Lung (tissue), 12 donors: ENCODE measurements around the gene PRELP. TPM values are rescaled to one million over a fixed set of nuclear protein-coding genes. Genes with fewer than 3 reads are reported as not detected.

Experiments
- ATAC-seq: fragments of 200-7000 bp; cut with Tn5 transposase; one replicate; pipeline ENCODE4 v1.9.1; 2020; ENCODE audit warnings: moderate number of reproducible peaks; ENCODE audit not compliant: insufficient read depth, low FRiP score
- DNase-seq, 3 donors: peaks; one replicate each; pipeline ENCODE4 v3.0.0-alpha.2; 2013 to 2017
- H3K27ac ChIP-seq, 2 donors: one replicate each; pipeline ENCODE4 v1.5.1; 2013; ENCODE audit warnings: mild to moderate bottlenecking in 2 of 2, moderate library complexity in 2 of 2, control low read depth in 1 of 2, inconsistent platforms in 1 of 2, low read depth in 1 of 2, low read length in 1 of 2
- H3K27me3 ChIP-seq, 3 donors: one replicate each; pipeline ENCODE4 v1.5.1; 2013; ENCODE audit warnings: low read length in 2 of 3; ENCODE audit not compliant: control insufficient read depth in 3 of 3, insufficient read depth in 3 of 3
- H3K36me3 ChIP-seq, 4 donors: one replicate each; pipeline ENCODE4 v1.5.1; 2013; ENCODE audit warnings: low read length in 4 of 4, mild to moderate bottlenecking in 1 of 4, moderate library complexity in 1 of 4; ENCODE audit not compliant: control insufficient read depth in 4 of 4, insufficient read depth in 4 of 4
- H3K4me1 ChIP-seq, 5 donors: one replicate each; pipeline ENCODE4 v1.5.1; 2013; ENCODE audit warnings: low read length in 5 of 5, mild to moderate bottlenecking in 2 of 5, moderate library complexity in 1 of 5; ENCODE audit not compliant: control insufficient read depth in 5 of 5, insufficient read depth in 5 of 5
- H3K4me3 ChIP-seq: one replicate; pipeline ENCODE4 v1.5.1; 2013; ENCODE audit warnings: mild to moderate bottlenecking, control low read depth, moderate library complexity
- H3K9ac ChIP-seq, 2 donors: one replicate each; pipeline ENCODE4 v1.5.1; 2013; ENCODE audit warnings: low read length in 2 of 2, control low read depth in 1 of 2; ENCODE audit not compliant: insufficient read depth in 1 of 2
- H3K9me3 ChIP-seq, 4 donors: one replicate each; pipeline ENCODE4 v1.5.1; 2013; ENCODE audit warnings: low read length in 3 of 4, mild to moderate bottlenecking in 1 of 4, moderate library complexity in 1 of 4; ENCODE audit not compliant: control insufficient read depth in 4 of 4, insufficient read depth in 3 of 4
- WGBS, 2 donors: extraction: QIAGEN DNeasy Blood & Tissue Kit; methylation state at CpG; one replicate each; pipeline ENCODE4 v1.1.7; 2013; 5-methylcytosine and 5-hydroxymethylcytosine counted together
- polyA plus RNA-seq, 2 donors: library from polyadenylated mRNA; stranded (reverse); fragments of 200-250 nt; gene quantifications; one replicate each; pipeline ENCODE4 v1.2.1, GENCODE V29; 2013
- total RNA-seq, 2 donors: library from RNA; depleted of rRNA in 1 of 2; stranded (reverse); fragments of >200 nt in 1 of 2; gene quantifications; one replicate each; pipeline ENCODE4 v1.2.1, GENCODE V29; 2014 to 2021
- TF ChIP-seq, protein P1 (sequence below): IDR thresholded peaks from 2 replicates; pipeline ENCODE4 v1.5.1; 2012; ENCODE audit warnings: mild to moderate bottlenecking; ENCODE audit errors: control extremely low read depth, extremely low read depth
- donor health status: control.
- donor health status: control.
- donor health status: Bipolar disorder and iron deficiency.
- donor health status: healthy.
- donor health status: DM: yes; HTN: yes; CAD: no.

The PRELP gene
- total and polyA plus RNA-seq, 4 donors = 2.0 to 26.0 (median 13.6) TPM

GRCh38 chr1:203450479-203451149 is 25.0 kb upstream of the PRELP start:
- ATAC-seq (no peak), DNase-seq (no peak)
- H3K4me3 ChIP-seq = no peak overlapping the region
- H3K4me1 ChIP-seq = peaks cover 0 to 9% (median 2%) of the 10 kb centered on the region in 5 donors
- no peaks in the 10 kb centered on the region for H3K36me3 ChIP-seq
- no peaks in the 10 kb centered on the region for H3K27me3 ChIP-seq
- peaks cover 0 to 2% (median 0%) of the 10 kb centered on the region in 4 donors for H3K9me3 ChIP-seq
- 63 to 78% methylated on average over 17 of the region's 17 CpGs for WGBS, 2 donors
- no peak overlapping the region for H3K27ac ChIP-seq
- H3K9ac ChIP-seq = no peak overlapping the region
- TF ChIP-seq, protein P1, sequence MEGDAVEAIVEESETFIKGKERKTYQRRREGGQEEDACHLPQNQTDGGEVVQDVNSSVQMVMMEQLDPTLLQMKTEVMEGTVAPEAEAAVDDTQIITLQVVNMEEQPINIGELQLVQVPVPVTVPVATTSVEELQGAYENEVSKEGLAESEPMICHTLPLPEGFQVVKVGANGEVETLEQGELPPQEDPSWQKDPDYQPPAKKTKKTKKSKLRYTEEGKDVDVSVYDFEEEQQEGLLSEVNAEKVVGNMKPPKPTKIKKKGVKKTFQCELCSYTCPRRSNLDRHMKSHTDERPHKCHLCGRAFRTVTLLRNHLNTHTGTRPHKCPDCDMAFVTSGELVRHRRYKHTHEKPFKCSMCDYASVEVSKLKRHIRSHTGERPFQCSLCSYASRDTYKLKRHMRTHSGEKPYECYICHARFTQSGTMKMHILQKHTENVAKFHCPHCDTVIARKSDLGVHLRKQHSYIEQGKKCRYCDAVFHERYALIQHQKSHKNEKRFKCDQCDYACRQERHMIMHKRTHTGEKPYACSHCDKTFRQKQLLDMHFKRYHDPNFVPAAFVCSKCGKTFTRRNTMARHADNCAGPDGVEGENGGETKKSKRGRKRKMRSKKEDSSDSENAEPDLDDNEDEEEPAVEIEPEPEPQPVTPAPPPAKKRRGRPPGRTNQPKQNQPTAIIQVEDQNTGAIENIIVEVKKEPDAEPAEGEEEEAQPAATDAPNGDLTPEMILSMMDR = no peak

DNA sequence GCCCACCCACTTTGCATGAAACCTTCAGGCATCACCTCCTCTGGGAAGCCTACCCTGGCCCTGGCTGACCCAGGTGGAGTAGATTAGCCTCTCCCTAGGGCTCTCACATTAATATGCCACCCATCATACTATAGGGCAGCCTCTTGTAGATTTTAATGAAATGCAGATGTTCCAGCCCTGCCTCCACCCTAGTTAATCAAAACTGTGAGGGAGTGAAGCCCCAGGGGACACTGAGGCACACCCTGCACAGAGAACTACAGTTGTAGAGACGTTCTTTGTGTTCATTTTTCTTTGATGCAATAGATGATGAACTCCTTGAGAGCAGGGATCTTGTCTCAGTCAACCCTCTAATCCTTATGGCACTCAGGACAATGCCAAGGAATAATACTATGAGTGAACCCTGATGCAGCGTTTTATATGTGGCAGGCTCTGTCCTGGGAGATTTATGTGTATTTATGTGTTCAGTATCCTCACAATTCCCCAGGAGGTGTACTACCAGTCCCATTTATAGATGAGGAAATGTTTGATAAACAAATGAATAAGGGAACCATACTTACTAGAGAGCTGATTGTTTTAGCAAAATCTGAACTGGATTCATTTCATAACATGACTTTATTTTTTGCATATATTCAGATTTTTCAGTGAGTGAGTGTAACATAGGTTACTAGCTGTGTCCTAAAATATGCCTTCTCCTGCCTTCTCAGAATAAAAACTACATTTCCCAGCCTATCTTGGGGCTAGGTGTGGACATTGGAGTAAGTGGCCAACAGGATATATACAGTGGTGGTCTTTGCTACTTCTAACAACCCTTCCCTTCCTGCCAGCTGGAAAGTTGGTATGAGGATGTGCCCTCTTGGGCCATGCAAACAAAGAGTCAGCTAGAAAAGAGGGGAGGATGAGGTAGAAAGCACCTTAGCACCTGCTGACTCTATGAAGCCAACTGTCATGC is 23.5 kb upstream of the PRELP start:
- no peak for DNase-seq
- Histone ChIP-seq H3K27ac (no peak overlapping the region), H3K9me3 (no peaks in the 10 kb centered on the region), H3K27me3 (no peaks in the 10 kb centered on the region), H3K9ac (no peak overlapping the region), H3K4me1 (peaks cover 0 to 9% (median 2%) of the 10 kb centered on the region in 5 donors), H3K4me3 (no peak overlapping the region), H3K36me3 (no peaks in the 10 kb centered on the region)
- TF ChIP-seq, protein P1 = no peak
- ATAC-seq = no peak
- WGBS, 2 donors = 52 to 59% methylated on average over 2 of the region's 2 CpGs

DNA sequence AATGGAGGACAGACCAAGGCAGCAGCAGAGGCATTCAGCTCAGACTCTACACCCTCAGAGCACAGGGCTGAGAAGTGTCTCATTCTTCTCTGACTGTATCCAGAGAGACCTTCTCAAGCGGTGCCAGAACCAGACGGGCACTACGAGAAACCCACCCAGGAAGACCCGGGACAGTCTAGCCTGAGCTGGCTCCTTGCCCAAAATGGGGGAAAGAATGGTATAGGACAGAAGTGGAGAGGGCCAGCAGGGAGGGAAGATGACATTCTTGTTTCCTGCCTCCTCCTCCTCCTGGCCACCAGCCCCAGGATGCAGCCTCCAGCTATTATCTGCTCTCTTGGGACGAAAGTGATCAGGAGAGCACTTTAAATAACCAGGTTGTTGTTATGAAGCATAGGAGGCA is 22.6 kb upstream of the PRELP start:
- Histone ChIP-seq H3K36me3 (no peaks in the 10 kb centered on the region), H3K4me1 (peaks cover 0 to 9% (median 2%) of the 10 kb centered on the region in 5 donors), H3K9ac (no peak overlapping the region), H3K27me3 (no peaks in the 10 kb centered on the region), H3K9me3 (no peaks in the 10 kb centered on the region), H3K27ac (no peak overlapping the region), H3K4me3 (no peak overlapping the region)
- ATAC-seq (no peak), DNase-seq (peak in 1 of 3 donors; percentile 13)
- 71 to 72% methylated on average over 5 of the region's 5 CpGs for WGBS, 2 donors
- TF ChIP-seq, protein P1 = no peak
